Pancreas (tissue), 10 donors: ENCODE measurements around the gene MANEA. TPM values are rescaled to one million over a fixed set of nuclear protein-coding genes. Genes with fewer than 3 reads are reported as not detected.

Source experiments
- ATAC-seq, 4 donors: fragments of 200-7000 bp; cut with Tn5 transposase; one replicate each; pipeline versions ENCODE4 v1.8.0 to v1.9.1; 2020; ENCODE audit warnings: mild to moderate bottlenecking in 4 of 4, moderate library complexity in 4 of 4
- DNase-seq, 6 donors: peaks; one replicate each; pipeline ENCODE4 v3.0.0-alpha.2; 2020
- FAIRE-seq: peaks from 2 replicates; lab custom pipeline; 2012; peaks lifted over from hg19 to GRCh38; lab: Jason Lieb, UNC
- H3K27ac ChIP-seq, 4 donors: fragments of 200-600 bp; sonication (generic); 1 replicate in 3 of 4; 2 replicates in 1 of 4; pipeline versions ENCODE4 v1.5.0 to v1.8.0; 2020
- H3K27me3 ChIP-seq, 4 donors: fragments of 200-600 bp; one replicate each; pipeline ENCODE4 v1.8.0; 2021
- H3K36me3 ChIP-seq, 3 donors: fragments of 200-600 bp; sonication (generic) in 1 of 3; one replicate each; pipeline versions ENCODE4 v1.5.0 to v1.8.0; 2020 to 2021
- H3K4me1 ChIP-seq, 3 donors: fragments of 200-600 bp; one replicate each; pipeline ENCODE4 v1.8.0; 2021
- H3K4me3 ChIP-seq, 4 donors: fragments of 200-600 bp; sonication (generic) in 2 of 4; one replicate each; pipeline versions ENCODE4 v1.5.0 to v1.8.0; 2020 to 2021
- H3K9me3 ChIP-seq, 4 donors: fragments of 200-600 bp; one replicate each; pipeline ENCODE4 v1.8.0; 2021
- WGBS, 2 donors: extraction: QIAGEN DNeasy Blood & Tissue Kit; methylation state at CpG; one replicate each; pipeline ENCODE4 v1.1.7; 2013; 5-methylcytosine and 5-hydroxymethylcytosine counted together
- intact Hi-C, 3 donors: fragments of 100-400 bp; cut with DNase I; formaldehyde crosslinking; loops; one replicate each; pipeline versions ENCODE4 v1.11.1 to v1.14.2; 2022
- polyA plus RNA-seq, 2 donors: library from polyadenylated mRNA; stranded (reverse); fragments of 200-250 nt; gene quantifications; one replicate each; pipeline ENCODE4 v1.2.3, GENCODE V29; 2013
- total RNA-seq, 6 donors: library from RNA; stranded (reverse); fragmentation: NEBNext Ultra II Directional in 4 of 6; extraction: Animal tissue kit (Norgen Biotek cat#: 25700) in 4 of 6; gene quantifications; one replicate each; pipeline versions ENCODE4 v1.2.1 to v1.2.4, GENCODE V29; 2021 to 2023
- TF ChIP-seq, protein P1 (sequence below), 4 donors: fragments of 200-600 bp; sonication (generic) in 3 of 4; IDR thresholded peaks; one replicate each; pipeline versions ENCODE4 v1.5.0 to v1.8.0; 2021; ENCODE audit warnings: antibody characterized with exemption in 4 of 4
- donor health status: healthy with polysubstance abuse.
- donor health status: DM: no; HTN: no; CAD: no; lungs with moderate emphysema.
- donor health status: DM: no; HTN: no; CAD: no.
- donor health status: control.
- donor health status: control.
- donor health status: Bipolar disorder and iron deficiency.
- donor health status: DM: yes; HTN: yes; CAD: no.
- donor health status: DM: no; HTN: no; CAD: no.
- donor health status: DM: no; HTN: no; CAD: no.
- donor health status: DM: yes; HTN: yes; CAD: no.

MANEA gene
- total and polyA plus RNA-seq, 8 donors, result 0.95 to 7.5 (median 4.2) TPM

DNA sequence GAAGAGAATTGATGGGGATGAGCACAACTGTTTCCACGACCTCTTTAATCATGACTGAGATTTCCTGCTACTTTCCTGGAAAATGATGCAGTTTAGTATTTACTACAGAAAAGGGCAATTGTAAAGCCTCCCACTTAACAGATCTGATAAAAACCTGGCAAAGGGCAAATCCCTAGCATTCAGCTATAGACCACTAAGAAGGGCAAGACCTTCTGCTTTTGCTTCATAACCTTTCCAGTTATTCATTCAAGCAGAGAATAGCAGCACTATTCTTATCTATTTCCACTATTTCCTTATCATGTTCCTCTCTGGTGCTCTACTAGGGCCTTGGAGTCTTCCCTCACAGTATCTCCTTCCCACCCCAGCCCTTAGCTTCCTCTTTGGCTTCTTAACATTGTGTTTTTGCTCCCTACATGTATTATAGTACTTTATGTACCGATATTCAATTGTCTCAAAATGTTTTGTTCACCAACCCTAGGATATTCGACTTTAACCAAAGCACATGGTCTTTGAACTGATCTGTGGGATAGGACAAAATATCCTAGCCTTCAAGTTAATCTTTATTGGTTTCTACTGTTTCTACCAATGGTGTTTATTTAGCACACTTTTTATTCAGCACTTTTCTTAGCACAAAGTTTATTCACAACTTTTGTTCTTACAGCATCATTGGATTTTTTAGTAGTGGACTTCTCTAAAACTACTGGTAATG, 32.7 kb upstream of the MANEA start:
- Histone ChIP-seq H3K4me1 (no peaks in the 10 kb centered on the region), H3K36me3 (no peaks in the 10 kb centered on the region), H3K9me3 (no peaks in the 10 kb centered on the region), H3K27me3 (no peaks in the 10 kb centered on the region), H3K27ac (no peak overlapping the region), H3K4me3 (no peak overlapping the region)
- intact Hi-C loops, result no loop called here
- TF ChIP-seq, protein P1, sequence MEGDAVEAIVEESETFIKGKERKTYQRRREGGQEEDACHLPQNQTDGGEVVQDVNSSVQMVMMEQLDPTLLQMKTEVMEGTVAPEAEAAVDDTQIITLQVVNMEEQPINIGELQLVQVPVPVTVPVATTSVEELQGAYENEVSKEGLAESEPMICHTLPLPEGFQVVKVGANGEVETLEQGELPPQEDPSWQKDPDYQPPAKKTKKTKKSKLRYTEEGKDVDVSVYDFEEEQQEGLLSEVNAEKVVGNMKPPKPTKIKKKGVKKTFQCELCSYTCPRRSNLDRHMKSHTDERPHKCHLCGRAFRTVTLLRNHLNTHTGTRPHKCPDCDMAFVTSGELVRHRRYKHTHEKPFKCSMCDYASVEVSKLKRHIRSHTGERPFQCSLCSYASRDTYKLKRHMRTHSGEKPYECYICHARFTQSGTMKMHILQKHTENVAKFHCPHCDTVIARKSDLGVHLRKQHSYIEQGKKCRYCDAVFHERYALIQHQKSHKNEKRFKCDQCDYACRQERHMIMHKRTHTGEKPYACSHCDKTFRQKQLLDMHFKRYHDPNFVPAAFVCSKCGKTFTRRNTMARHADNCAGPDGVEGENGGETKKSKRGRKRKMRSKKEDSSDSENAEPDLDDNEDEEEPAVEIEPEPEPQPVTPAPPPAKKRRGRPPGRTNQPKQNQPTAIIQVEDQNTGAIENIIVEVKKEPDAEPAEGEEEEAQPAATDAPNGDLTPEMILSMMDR (IDR thresholded peaks at IDR 0.05), result no peak
- no peak for FAIRE-seq
- no peak for DNase-seq
- 54 to 68% methylated on average over 3 of the region's 3 CpGs for WGBS, 2 donors
- no peak for ATAC-seq

DNA sequence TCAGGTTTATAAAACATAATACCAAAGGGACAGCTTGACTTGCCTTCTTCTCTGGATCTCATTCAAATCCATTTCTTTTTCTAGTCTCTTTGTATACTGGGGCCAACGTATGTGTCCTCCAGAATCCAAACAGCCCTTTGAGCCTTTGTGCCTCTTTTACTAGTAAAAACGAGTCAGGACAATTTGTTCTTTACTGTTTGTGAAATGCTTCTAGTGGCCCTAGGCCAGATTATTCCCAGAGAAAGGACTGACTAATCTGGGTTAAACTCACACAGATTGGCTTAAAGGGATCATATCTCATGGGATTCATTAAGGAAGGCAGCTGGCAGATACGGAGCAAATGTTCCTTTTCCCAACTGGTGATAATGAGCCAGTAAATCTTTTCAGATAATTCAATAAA, 32.1 kb upstream of the MANEA start:
- ATAC-seq (peak in 2 of 4 donors; percentile 27 to 55), FAIRE-seq (no peak), DNase-seq (no peak)
- H3K4me1 ChIP-seq, result no peaks in the 10 kb centered on the region
- no peak overlapping the region for H3K27ac ChIP-seq
- H3K4me3 ChIP-seq, result no peak overlapping the region
- 43 to 44% methylated on average over 3 of the region's 3 CpGs for WGBS, 2 donors
- no peaks in the 10 kb centered on the region for H3K9me3 ChIP-seq
- no peaks in the 10 kb centered on the region for H3K36me3 ChIP-seq
- TF ChIP-seq, protein P1 (IDR thresholded peaks at IDR 0.05), result no peak
- H3K27me3 ChIP-seq, result no peaks in the 10 kb centered on the region
- intact Hi-C loops, result no loop called here

DNA sequence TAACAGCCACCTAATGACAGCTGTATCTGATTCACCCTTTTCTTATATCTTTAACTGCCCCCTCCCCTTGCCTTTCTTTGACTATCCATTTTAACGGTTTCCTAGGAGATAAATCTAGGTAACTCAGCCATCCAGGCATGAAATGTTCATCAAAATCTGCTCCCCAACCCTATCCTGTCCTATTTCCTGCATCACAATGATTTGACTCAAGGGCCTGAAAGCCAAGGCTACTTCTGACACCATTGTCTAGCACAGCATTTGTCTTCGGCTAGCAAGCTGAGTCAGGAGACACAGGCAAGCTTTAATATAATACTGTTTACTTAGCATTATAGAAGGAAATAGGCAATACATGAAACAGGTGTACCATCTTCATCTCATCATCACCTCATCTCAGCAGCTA, 31.6 kb upstream of the MANEA start:
- H3K27me3 ChIP-seq, result no peaks in the 10 kb centered on the region
- no peak for FAIRE-seq
- WGBS, 2 donors, result 64 to 70% methylated on average over 2 of the region's 2 CpGs
- no peak for ATAC-seq
- TF ChIP-seq, protein P1 (IDR thresholded peaks at IDR 0.05), result no peak
- intact Hi-C loops, result no loop called here
- no peak overlapping the region for H3K4me3 ChIP-seq
- no peaks in the 10 kb centered on the region for H3K9me3 ChIP-seq
- DNase-seq, result no peak
- no peak overlapping the region for H3K27ac ChIP-seq
- no peaks in the 10 kb centered on the region for H3K36me3 ChIP-seq
- no peaks in the 10 kb centered on the region for H3K4me1 ChIP-seq

DNA sequence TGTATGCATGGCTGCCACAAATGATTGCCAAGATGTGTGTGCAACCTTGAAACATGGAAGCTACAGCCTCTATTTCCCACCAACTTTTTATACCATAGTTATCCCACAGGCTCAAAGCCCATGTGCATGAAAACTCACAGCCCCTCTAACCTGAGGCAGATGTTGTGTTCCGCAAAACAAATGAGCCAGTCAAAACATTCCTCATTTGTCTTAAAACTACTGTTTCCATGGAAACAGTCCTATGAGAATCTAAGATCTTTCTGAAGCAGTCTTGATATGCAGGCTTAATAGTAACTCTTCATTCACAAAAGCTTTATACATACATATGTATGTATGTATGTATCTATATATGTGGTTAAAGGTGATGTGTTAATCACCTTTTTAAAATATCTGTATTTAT, 31.2 kb upstream of the MANEA start:
- DNase-seq (no peak), FAIRE-seq (no peak), ATAC-seq (no peak)
- no peak overlapping the region for H3K4me3 ChIP-seq
- TF ChIP-seq, protein P1 (IDR thresholded peaks at IDR 0.05), result no peak
- no peaks in the 10 kb centered on the region for H3K36me3 ChIP-seq
- intact Hi-C loops, result no loop called here
- H3K9me3 ChIP-seq, result no peaks in the 10 kb centered on the region
- WGBS, 2 donors, result 97 to 98% methylated on average over 1 of the region's 1 CpG
- no peak overlapping the region for H3K27ac ChIP-seq
- H3K4me1 ChIP-seq, result no peaks in the 10 kb centered on the region
- no peaks in the 10 kb centered on the region for H3K27me3 ChIP-seq

DNA sequence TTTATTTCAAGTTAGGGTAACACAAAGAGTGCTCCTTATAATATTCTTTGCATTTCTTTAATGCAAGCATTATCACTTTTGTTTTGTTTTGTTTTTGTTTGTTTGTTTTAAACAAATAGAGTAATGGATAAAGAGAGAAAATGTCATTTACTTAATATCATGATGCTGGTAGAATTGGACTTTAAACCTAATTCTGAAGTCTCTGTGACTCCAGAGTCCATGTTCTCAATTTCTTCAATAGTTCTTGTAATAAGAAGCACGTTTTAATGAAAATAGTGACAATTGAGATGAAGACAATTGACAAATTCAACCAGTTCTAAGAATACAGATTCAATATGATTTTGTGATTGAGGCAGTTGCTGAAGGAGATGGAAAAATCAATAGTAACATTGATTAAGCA, 30.3 kb upstream of the MANEA start:
- 38 to 51% methylated on average over 1 of the region's 1 CpG for WGBS, 2 donors
- Histone ChIP-seq H3K4me1 (no peaks in the 10 kb centered on the region), H3K4me3 (no peak overlapping the region), H3K27ac (no peak overlapping the region), H3K36me3 (no peaks in the 10 kb centered on the region), H3K27me3 (no peaks in the 10 kb centered on the region), H3K9me3 (no peaks in the 10 kb centered on the region)
- intact Hi-C loops, result no loop called here
- ATAC-seq, result no peak
- TF ChIP-seq, protein P1 (IDR thresholded peaks at IDR 0.05), result no peak
- DNase-seq, result no peak
- FAIRE-seq, result no peak
